Measurements from ENCODE around the gene CKAP2L. TPM values are rescaled to one million over a fixed set of nuclear protein-coding genes. Genes with fewer than 3 reads are reported as not detected.
A peak's percentile ranks its signal among the peaks of the same experiment; 100 is the strongest.
"Not testable (repeated sequence)": the region's sequence is repeated elsewhere in the genome, so short reads cannot be mapped to it uniquely, and the experiment has no call there.

The CKAP2L gene
- total RNA-seq, 1 experiment from 2014 or later, result 18.0 TPM

GRCh38 chr2:112727276-112728028 lies 37.0 kb downstream of the CKAP2L start:
- no peak for DNase-seq (ENCODE audit: low spot score)

- DNase-seq (ENCODE audit: low spot score), result peak; percentile 92
Measured at GRCh38 chr2:112726487-112727190, 37.8 kb downstream of the CKAP2L start.

- DNase-seq (ENCODE audit: low spot score), result no peak
Measured at GRCh38 chr2:112725545-112726457, 38.6 kb downstream of the CKAP2L start.

DNA sequence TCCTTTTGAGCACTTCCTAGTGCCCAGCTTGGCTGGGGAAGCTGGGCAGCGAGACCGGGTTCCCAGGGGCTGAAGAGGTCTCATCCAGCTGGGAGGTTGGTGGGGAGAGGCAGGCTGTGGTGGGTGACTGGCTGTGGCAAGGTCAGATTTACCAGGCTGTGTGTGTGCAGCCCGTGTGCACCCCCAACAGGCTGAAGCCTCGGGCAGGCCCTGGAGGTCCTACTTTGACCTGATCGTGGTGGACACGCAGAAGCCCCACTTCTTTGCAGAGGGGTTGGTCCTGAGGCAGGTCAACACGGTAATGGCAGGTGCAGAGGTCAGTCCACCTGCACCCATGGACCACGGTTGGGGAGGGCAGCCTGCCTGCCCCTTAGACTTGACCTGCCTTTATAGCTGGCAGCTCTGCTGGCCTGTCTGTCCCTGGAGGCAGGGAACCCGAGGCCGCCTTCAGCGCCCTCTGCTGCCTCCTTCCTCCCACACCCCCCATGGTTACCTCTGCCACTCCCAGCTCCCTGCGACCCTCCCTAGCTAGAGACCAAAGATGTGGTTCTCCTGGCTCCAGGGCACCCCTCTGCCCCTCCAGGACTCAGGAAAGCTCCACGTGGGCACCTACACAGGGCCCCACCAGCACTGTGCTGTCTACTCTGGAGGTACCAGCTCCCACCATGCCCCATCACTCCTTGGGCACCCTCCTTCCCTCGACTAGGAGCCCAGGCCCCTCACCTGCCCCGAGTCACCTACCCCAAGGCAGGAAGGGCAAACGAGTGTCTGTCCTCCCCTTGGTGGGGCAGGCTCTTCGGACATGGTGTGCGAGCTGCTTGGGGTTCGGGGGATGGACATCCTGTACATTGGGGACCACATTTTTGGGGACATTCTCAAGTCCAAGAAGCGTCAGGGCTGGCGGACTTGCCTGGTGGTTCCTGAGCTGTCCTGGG lies 39.6 kb downstream of the CKAP2L start:
- peak; percentile 25 for DNase-seq (ENCODE audit: low spot score)

- DNase-seq (ENCODE audit: low spot score), result no peak
Measured at GRCh38 chr2:112723995-112724394, 40.4 kb downstream of the CKAP2L start.

GRCh38 chr2:112723547-112723940 lies 40.9 kb downstream of the CKAP2L start:
- no peak for DNase-seq (ENCODE audit: low spot score)

DNA sequence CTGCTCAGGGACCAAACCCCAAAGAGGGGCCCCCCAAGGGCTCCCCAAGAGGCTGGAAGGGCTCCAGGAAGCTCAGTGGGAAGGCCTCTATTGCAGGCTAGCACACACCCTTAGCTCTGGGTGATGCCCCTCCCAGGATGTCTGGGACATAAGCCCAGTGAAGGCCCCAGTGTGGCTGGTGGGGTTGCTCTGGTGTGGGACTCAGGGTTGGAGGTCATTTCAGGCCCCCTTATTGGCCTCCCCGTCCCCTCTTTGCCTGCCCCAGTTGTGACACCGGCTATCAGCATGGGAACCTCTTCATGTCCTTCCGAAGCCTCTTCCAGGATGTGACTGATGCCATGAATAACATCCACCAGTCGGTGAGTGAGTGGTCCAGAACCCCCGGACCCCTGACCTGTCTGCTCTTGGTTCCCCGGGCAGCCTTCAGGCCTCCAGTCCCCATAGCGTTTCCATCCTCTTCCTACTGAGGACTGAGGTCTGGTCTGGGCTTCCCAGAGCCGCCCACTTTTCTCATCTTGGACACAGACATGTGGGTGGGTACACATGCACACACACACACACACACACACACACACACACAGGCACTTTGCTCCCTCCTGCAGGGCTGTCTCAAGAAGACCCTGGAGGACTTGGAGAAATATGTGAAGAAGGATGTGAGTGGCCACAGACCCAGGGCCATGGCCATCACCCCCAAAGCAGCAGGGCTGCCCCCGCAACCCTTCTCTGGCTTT lies 41.4 kb downstream of the CKAP2L start:
- DNase-seq (ENCODE audit: low spot score), result no peak

- no peak for DNase-seq (ENCODE audit: low spot score)
Measured at GRCh38 chr2:112721819-112722522, 42.4 kb downstream of the CKAP2L start.

DNA sequence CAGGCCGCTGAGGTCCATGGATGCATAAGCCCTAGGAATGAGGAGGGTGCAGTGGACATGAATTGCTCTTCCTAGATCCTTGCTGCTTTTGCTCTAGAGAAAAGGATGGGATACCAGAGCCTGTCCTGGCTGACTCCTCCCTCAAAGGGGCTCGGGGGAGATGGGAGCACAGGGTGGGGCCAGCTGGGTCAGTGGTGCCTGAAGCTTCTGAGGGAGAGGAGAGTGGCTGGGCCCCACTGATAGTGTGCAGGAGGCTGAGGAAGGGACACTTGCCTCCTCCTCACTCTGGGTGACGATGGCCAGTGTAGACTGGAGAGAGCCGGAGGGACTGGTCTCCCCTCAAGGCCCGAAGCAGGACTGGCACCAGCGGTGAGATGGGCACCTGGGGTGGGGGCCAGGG lies 43.6 kb downstream of the CKAP2L start, which contains the start of gene NT5DC4:
TSS of gene NT5DC4 (plus strand) at position 236 of the 400 bp plus-strand sequence. CDS start at position 296, 60 bp downstream.
- no peak for DNase-seq (ENCODE audit: low spot score)

- no peak for DNase-seq (ENCODE audit: low spot score)
Measured at GRCh38 chr2:112718863-112719370, 45.5 kb downstream of the CKAP2L start.

- DNase-seq (ENCODE audit: low spot score), result not testable (repeated sequence)
Measured at GRCh38 chr2:112716826-112717352, 47.5 kb downstream of the CKAP2L start.

DNA sequence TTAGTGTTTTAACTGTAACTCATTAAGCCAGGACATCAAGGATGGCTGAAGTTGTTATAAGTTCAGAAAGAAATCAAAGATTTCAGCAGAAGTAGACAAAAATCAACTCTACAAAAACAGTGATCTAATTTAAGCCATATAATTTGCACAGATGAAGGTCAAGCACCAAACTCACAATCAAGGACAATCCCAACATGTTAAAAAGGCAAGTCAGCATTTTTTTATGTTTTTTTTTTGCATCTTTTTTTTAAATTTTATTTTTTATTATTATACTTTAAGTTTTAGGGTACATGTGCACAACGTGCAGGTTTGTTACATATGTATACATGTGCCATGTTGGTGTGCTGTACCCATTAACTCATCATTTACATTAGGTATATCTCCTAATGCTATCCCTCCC lies 48.3 kb downstream of the CKAP2L start:
- DNase-seq (ENCODE audit: low spot score), result not testable (repeated sequence)

- DNase-seq (ENCODE audit: low spot score), result peak; percentile 83
Measured at GRCh38 chr2:112714836-112715631, 49.4 kb downstream of the CKAP2L start.

- no peak for DNase-seq (ENCODE audit: low spot score)
Measured at GRCh38 chr2:112714331-112714730, 50.1 kb downstream of the CKAP2L start.

- no peak for DNase-seq (ENCODE audit: low spot score)
Measured at GRCh38 chr2:112713926-112714325, 50.5 kb downstream of the CKAP2L start.

DNA sequence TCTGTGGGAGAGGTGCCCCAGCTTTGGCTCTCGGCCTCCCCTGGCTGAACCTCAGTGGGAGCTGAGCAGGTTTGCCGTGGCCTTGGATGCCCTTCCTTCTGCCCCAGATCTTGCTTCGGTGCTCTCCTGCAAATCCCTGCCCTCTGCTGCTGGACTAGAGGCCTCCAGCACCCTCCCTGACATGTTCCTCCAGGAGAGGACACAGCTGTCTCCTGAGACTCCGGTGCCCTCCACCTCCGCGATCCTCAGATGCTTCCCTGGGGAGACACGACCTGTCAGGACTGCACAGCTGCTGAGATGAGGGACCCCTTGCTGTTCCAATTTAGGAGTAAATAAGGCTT lies 50.9 kb downstream of the CKAP2L start:
- DNase-seq (ENCODE audit: low spot score), result no peak

DNA sequence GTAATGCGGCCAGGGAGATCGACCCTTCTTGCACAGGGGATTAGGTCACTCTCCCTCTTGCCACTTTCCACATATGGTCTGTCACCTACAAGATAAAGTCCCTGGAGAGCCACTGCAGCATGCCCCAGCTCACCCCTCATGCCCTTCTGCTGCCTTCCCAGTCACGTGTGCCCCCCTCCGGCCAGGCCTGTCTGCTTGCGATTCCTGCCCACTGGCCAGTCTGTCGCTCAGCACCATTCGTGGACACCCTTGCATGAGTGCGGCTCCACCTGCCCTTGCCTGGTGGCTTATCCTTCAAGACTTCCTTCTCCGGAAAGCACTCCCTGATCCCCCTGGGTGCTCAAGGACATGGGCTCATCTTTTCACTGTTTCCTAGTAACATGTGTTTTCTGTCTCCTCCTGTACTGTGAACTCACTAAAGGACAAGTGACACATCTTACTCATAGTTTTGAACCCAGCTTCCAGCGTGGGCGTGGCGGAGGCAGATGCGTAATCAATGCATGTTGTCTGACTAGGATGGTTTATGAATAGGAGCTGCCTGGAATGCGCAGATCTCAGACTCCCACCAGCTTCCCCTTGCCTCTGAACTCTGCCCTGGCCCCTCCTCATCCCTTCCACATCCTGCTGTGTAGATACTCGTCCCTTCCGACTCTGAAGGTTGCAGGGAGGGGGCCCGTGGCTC lies 51.4 kb downstream of the CKAP2L start:
- no peak for DNase-seq (ENCODE audit: low spot score)

DNA sequence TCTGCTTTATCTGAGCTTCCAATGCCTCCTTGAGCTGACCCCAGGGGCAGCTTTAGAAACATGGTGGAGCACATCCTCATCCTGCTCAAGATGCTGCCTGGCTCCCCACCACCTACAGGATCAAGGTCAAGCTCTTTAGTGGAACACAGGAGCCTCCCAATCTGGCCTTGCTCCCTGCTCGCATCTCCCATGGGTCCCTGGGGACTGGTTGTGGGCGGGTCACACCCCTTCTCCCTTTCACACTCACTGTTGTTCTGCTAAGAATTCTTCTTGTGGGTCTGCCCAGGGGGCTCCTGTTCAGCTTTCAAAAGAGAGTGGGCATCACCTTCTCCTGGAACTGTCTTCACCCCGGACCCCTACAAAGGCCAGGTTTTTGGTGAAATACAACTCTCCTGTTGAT lies 51.9 kb downstream of the CKAP2L start:
- DNase-seq (ENCODE audit: low spot score), result no peak
